Measurements from ENCODE around the gene KLHL1.

DNA sequence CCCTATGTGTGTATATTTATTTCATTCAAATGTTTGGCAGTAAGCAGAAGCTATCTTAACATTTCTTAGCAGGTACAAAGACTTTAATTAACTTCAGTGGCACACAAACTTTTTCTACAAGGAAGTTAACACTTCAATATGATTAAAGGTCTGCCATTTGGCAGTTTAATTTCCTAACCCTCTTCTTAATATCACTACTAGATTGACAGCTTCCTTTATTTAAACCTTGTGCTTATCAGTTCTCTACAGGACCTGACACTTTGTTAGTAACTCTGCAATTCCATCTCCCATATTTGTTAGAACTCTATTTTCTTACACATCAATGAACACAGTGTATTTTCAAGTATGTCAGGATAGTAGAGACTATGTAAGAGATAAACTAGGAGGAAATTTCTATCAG is 153.0 kb downstream of the KLHL1 start:
- TF ChIP-seq, protein P1, sequence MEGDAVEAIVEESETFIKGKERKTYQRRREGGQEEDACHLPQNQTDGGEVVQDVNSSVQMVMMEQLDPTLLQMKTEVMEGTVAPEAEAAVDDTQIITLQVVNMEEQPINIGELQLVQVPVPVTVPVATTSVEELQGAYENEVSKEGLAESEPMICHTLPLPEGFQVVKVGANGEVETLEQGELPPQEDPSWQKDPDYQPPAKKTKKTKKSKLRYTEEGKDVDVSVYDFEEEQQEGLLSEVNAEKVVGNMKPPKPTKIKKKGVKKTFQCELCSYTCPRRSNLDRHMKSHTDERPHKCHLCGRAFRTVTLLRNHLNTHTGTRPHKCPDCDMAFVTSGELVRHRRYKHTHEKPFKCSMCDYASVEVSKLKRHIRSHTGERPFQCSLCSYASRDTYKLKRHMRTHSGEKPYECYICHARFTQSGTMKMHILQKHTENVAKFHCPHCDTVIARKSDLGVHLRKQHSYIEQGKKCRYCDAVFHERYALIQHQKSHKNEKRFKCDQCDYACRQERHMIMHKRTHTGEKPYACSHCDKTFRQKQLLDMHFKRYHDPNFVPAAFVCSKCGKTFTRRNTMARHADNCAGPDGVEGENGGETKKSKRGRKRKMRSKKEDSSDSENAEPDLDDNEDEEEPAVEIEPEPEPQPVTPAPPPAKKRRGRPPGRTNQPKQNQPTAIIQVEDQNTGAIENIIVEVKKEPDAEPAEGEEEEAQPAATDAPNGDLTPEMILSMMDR (IDR thresholded peaks at IDR 0.05 in 8 of 11, conservative IDR thresholded peaks at IDR 0.05 in 3 of 11): no peak
- no peak for TF ChIP-seq POLR2AphosphoS5 (IDR thresholded peaks at IDR 0.05)
- no peak for TF ChIP-seq POLR2A (IDR thresholded peaks at IDR 0.05)

Measured in spleen (tissue), 7 donors.